ENCODE measurements around the gene KEAP1. TPM values are rescaled to one million over a fixed set of nuclear protein-coding genes. Genes with fewer than 3 reads are reported as not detected.
A peak's percentile ranks its signal among the peaks of the same experiment; 100 is the strongest.

Gene KEAP1
- total and polyA plus RNA-seq, 3 donors from 2014 or later = 40.7 to 61.0 (median 54.1) TPM

DNA sequence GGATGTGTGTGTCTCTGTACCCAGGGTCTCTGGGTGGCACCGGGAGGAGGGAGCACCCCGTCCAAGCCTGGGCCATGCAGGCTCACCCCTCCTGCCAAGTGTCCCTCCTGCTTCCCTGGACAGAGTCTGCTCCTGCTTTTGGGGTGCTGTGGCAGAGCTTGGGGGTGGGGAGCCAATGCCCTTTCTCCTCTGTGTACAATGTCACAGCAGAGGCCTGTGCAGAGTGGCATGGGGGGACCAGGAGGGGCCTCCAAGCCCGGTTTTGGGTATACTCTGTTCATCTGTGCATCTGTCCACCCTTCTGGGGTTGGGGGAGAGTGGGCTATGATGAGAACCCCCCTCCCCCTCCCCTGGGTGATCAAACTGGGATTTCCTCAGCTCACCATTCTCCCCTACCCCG, 49.3 kb downstream of the KEAP1 start:
- WGBS, 2 donors = 69% methylated on average over 4 of the region's 4 CpGs; no CpG with 5 or more reads in 1 of the 2 donors
- no peak for DNase-seq
- Histone ChIP-seq H3K4me1 (no peaks in the 10 kb centered on the region), H3K4me3 (no peak overlapping the region), H3K27me3 (no peaks in the 10 kb centered on the region), H3K36me3 (ENCODE audit: low read depth, missing control alignments) (no peaks in the 10 kb centered on the region), H3K9me3 (no peaks in the 10 kb centered on the region), H3K27ac (no peak overlapping the region)
- TF ChIP-seq, protein P1, sequence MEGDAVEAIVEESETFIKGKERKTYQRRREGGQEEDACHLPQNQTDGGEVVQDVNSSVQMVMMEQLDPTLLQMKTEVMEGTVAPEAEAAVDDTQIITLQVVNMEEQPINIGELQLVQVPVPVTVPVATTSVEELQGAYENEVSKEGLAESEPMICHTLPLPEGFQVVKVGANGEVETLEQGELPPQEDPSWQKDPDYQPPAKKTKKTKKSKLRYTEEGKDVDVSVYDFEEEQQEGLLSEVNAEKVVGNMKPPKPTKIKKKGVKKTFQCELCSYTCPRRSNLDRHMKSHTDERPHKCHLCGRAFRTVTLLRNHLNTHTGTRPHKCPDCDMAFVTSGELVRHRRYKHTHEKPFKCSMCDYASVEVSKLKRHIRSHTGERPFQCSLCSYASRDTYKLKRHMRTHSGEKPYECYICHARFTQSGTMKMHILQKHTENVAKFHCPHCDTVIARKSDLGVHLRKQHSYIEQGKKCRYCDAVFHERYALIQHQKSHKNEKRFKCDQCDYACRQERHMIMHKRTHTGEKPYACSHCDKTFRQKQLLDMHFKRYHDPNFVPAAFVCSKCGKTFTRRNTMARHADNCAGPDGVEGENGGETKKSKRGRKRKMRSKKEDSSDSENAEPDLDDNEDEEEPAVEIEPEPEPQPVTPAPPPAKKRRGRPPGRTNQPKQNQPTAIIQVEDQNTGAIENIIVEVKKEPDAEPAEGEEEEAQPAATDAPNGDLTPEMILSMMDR (IDR thresholded peaks at IDR 0.05) = no peak
- no peak for TF ChIP-seq POLR2A (IDR thresholded peaks at IDR 0.05)
- intact Hi-C loops (cut with DNase I; ENCODE audit: low total_unique reads) = no loop called here

- 33 to 56% methylated on average over 7 to 23 of the region's 25 CpGs for WGBS, 2 donors
- TF ChIP-seq, protein P1 (IDR thresholded peaks at IDR 0.05) = no peak
- TF ChIP-seq POLR2A (IDR thresholded peaks at IDR 0.05) = no peak
- Histone ChIP-seq H3K9me3 (no peaks in the 10 kb centered on the region), H3K4me1 (no peaks in the 10 kb centered on the region), H3K4me3 (peak overlapping the region in 1 of 2 donors; percentile 26), H3K36me3 (ENCODE audit: low read depth, missing control alignments) (no peaks in the 10 kb centered on the region), H3K27me3 (no peaks in the 10 kb centered on the region), H3K27ac (no peak overlapping the region)
- intact Hi-C loops (cut with DNase I; ENCODE audit: low total_unique reads) = no loop called here
- peak; percentile 26 for DNase-seq
Measured at GRCh38 chr19:10452726-10453618, 50.2 kb downstream of the KEAP1 start.

GRCh38 chr19:10450853-10451609, 52.1 kb downstream of the KEAP1 start:
- 50 to 68% methylated on average over 10 to 23 of the region's 25 CpGs for WGBS, 2 donors

GRCh38 chr19:10450191-10450852, 52.8 kb downstream of the KEAP1 start:
- Histone ChIP-seq H3K36me3 (ENCODE audit: low read depth, missing control alignments) (no peaks in the 10 kb centered on the region), H3K9me3 (no peaks in the 10 kb centered on the region), H3K4me1 (no peaks in the 10 kb centered on the region), H3K27me3 (no peaks in the 10 kb centered on the region), H3K27ac (no peak overlapping the region), H3K4me3 (no peak overlapping the region)
- DNase-seq = no peak
- 42 to 64% methylated on average over 8 to 13 of the region's 14 CpGs for WGBS, 2 donors
- intact Hi-C loops (cut with DNase I; ENCODE audit: low total_unique reads) = no loop called here
- TF ChIP-seq POLR2A (IDR thresholded peaks at IDR 0.05) = no peak
- TF ChIP-seq, protein P1 (IDR thresholded peaks at IDR 0.05) = no peak

More at GRCh38 chr19:10450853-10451609, 52.1 kb downstream of the KEAP1 start:
- Histone ChIP-seq H3K4me1 (no peaks in the 10 kb centered on the region), H3K36me3 (ENCODE audit: low read depth, missing control alignments) (no peaks in the 10 kb centered on the region), H3K9me3 (no peaks in the 10 kb centered on the region), H3K27me3 (no peaks in the 10 kb centered on the region), H3K4me3 (no peak overlapping the region), H3K27ac (no peak overlapping the region)
- intact Hi-C loops (cut with DNase I; ENCODE audit: low total_unique reads) = no loop called here
- peak; percentile 81 for DNase-seq
- no peak for TF ChIP-seq POLR2A (IDR thresholded peaks at IDR 0.05)
- TF ChIP-seq, protein P1 (IDR thresholded peaks at IDR 0.05) = no peak

Measured in testis (tissue), 3 donors.